Measurements from ENCODE around the gene HS6ST1.

Gene HS6ST1

GRCh38 chr2:128318776-128319464, at the start of gene HS6ST1:
Gene HS6ST1, minus strand, starts transcription at chr2:128318868. Its CDS starts 305 bp downstream, at chr2:128318563.
- DNase-seq = peak in 1 of 2 experiments; percentile 79

DNA sequence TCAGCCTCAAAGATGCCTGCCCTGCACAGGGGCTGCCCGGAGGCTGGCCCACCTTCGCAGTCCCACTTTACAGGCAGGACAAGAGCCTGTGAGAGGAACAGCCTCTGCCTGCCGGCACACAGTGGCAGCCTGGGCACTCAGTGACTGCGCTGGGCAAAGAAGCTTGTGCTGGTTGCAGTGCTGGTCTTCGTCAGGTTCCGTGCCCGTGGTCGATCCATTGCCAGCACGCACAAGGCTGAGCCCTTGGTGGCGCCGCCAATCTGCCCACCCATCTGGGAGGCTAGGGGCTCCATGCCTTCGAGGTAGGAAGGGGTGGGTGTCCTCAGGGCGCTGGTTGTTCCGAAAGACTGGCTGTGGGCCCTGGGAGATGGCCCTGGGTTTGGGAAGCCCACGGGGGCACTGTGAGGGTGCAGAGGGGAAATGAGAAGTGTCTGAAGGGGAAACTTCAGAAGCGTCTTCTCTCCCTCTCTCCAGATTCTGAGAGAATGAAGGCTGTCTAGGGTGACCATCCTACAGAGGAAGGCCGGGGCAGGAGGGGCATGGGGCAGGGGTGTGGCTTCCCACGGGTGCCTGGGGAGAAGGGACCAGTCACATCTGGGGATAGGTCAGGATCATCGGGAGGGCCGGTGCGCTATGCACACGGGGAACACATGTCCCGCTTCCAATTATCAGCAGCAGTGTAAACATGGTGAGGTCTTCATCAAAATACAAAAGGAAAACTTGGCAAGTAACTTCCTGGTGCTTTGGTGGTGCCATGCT, 49.1 kb upstream of the HS6ST1 start:
- no peak for DNase-seq

DNA sequence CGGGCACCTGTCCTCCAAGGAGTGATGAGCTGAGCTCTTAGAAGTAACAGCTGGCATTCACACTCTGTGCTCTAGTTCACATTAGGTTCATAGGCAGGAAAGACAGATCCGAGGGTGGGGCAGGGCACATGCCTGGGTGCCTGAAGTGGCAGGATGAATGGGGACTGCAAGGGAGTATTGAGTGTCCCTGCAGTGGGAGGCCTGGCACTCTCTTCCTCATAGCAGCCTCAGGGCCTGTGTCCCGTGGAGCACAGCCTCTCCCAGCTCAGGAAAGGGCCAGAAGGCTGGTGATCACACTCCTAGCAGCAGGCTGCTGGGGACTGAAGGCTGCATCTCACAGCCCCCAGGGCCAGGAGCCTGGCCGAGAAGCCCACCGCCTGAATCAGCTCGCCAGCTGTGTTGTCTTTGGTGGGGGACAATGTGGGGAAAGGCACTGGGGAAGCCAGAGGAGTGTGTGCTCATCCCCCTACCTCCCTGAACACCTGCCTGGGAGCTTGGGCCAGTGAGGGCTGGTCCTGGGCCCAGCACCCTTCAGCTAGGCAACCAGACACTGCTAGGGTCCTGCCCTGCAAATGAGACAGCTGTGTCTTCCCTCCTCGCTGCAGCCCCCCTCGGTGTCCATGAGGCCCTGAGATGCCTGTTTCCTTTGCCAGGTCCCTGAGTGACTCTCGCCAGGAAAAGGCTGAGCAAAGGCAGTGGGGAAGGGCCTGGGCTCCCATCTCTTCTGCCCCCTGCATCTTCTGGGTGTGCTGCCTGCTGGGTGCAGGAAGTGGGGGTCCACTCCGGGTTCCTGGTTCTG, 48.2 kb upstream of the HS6ST1 start:
- DNase-seq = no peak

DNA sequence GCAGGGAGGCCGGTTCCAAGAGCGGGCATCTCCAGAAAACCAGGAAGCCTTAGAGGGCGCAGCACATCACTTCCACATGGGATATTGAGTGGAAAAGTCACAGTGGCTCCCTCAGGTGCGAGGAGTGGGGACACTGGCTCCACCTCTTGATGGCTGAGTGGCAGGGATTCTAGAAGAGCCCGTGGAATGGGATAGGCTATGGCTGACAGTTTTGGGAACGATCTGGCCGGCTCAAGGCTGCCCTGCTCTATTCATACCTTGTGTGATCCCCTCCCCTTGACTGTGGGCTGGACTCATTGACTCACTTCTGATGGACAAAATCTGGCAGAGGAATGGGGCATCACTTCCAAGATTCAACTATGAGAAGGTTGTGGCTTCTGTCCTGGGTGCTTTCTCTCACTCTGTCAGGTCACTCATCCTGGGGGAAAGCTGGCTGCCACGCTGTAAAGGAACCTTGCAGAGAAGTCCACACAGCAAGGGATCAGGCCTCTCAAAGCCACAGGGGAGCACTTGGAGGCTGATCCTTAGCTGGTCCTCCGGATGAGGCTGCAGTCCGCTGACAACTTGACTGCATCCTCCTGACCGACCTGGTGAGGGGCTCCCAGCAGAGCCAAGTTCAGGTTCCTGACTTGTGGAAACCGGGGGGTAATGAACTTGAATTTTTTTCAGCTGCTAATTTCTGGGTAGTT, 46.7 kb upstream of the HS6ST1 start:
- DNase-seq = no peak

DNA sequence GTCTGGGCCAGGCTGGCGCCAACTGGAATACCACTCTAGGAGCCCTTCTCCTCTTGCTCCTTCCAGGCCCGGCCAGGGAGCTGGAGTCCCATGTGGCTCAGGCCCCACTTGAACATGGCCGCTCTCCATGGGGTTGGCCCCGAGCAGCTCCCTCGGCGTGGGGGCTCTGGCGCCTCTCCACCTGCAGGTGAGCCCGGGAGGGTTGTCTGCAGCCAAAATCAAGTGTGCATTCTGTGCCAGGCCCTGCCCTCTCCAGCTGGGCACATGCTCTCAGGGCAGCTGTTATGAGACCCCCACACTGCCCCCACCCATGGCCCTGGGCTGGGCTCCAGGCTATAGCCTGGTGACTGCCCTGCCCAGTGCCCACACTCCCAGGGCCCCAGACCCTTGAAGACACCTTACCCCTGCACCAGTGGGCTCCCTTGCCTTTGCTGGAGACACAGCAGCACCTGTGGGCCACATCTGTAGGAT, 45.8 kb upstream of the HS6ST1 start:
- no peak for DNase-seq

- no peak for DNase-seq
These were observed 45.3 kb upstream of the HS6ST1 start for GRCh38 chr2:128363934-128364361.

DNA sequence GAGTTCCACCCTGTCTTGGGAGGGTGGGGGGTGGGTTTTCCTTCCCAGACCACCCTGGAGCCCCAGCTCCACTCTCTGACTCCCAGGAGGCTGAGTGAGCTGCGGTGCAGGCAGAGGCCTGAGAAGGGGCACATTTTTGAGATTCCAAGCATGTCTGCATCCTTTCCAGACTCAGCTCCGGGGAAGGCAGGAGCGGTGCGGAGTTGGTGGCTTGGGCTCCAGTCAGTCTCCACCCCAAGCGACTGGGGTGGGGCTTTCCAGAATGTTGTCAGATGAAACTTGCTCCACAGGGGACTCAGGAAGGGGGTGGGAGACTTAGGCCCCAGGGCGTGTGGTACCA, 44.2 kb upstream of the HS6ST1 start:
- no peak for DNase-seq

GRCh38 chr2:128362176-128362888, 43.7 kb upstream of the HS6ST1 start:
- no peak for DNase-seq

DNA sequence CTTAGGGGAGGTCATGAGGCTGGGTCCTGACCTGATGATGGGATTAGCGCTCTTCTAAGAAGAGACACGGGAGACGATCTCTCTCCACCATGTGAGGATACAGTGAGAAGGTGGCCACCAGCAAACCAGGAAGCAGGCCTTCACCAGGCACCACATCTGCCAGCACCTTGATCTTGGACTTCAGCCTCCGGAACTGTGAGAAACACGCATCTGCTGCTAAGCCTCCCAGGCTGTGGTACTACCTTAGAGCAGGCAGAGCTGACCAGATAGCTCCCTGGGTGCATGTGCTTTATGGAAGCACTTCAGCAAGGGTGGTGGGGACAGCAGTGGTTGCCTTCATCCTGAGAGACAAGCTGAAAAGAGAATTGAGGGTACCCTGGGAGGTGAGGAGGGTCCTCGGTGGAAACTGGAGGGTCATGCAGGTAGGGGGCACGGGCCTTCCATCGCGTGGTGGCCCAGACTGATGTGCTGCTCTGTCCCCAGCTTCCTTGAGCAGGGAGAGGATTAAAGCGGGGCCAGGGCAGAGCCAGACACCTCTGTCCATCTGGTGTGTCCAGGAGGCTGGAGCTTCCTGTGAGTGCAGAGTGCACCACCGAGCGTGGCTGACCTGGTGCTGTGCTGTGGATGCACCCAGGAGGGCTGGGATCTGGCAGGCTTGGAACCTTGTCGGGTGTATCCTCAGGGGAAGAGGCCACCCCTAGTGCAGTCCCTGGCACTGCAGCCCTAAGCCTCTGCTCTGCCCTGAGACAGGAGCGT, 42.9 kb upstream of the HS6ST1 start:
- DNase-seq = no peak

- no peak for DNase-seq
These were observed 42.0 kb upstream of the HS6ST1 start for GRCh38 chr2:128360711-128361110.

GRCh38 chr2:128359841-128360240, 41.2 kb upstream of the HS6ST1 start:
- DNase-seq = no peak

- DNase-seq = no peak
These were observed 40.5 kb upstream of the HS6ST1 start for GRCh38 chr2:128358941-128359731.

DNA sequence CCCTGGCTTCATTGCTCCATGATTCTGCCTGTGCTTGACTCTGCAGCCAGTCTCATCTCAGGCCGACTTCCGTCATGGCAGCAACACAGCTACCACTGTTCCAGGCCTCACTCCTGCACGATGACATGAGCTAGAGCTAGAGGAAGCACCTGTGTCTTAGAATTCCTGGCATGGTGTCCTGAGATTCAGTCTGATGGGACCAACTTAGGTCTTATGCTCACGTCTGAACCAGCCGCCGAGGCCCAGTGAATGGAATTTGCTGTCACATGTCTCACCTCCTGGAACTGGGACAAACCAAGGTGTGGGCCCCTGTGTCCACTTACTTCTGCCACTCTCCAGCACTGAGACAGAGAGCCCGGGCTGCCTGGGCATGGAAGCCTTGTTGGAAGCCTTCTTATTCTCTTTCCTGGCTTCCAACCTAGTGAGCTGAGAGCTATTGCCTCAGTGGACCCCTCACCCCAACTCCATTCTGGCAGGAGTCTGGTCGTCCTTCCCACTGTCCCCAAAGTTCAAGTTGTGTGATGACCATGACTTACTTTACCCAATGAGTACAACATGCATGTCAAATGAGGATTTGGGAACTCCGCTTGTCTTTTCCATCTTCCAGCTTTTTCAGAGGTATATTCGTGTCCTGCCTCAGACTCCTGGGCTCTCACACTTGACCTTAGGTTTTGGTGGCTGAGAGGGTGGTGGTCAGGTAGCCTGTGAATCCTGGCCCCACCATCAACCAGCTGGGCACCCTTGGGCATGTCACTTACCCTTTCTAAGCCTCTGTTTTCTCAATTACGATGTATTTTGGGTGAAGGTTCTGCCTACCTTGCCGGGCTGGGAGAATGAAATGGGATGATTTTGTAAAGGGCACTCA, 39.1 kb upstream of the HS6ST1 start:
- DNase-seq = no peak

GRCh38 chr2:128356127-128356526, 37.5 kb upstream of the HS6ST1 start:
- no peak for DNase-seq

DNA sequence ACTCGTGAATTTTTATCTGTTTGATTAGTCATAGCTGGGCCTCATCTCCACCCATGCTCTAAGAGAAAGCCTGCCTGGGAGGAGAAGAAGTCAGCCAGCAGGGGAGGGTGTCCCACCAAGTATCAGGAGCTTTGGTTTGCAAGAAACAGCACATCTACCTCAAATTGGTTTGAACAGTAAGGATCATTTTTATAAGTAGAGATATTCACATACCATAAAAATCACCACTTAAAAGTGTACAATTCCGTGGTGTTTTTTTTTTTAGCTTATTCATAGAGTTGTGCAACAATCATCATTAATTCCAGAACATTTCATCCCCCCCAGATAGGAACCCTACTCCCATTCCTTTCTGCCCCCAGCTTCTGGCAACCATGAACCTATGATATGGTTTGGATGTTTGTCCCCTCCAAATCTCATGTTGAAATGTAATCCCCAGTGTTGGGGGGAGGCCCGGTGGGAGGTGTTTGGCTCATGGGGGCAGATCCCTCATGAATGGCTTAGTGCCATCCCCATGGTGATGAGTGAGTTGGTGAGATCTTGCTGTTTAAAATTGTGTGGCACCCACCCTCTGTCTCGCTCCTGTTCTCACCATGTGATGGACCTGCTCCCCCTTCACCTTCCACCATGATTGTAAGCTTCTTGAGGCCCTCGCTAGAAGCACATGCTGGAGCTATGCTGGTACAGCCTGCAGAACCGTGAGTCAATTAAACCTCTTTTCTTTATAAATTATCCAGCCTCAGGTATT, 36.2 kb upstream of the HS6ST1 start:
- no peak for DNase-seq

GRCh38 chr2:128354161-128354560, 35.5 kb upstream of the HS6ST1 start:
- DNase-seq = no peak

DNA sequence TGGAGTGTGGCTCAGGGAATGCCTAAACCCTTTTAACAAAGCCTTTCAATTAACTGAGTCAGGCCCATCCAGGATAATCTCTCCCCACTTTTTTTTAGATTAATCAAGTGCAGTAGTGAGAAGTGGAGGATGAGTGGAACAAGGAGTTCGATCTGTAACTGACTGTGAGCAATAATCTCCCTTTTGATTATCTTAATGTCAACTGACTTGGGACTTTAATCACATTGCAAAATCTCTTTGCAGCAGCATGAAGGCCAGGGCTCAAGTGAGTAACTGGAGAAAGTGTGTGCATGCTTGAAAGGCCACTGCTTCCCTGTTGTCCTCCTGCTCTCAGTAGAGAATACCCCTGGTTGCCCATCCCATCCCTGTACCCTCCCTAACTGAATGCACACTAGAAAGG, 32.1 kb upstream of the HS6ST1 start:
- no peak for DNase-seq

DNA sequence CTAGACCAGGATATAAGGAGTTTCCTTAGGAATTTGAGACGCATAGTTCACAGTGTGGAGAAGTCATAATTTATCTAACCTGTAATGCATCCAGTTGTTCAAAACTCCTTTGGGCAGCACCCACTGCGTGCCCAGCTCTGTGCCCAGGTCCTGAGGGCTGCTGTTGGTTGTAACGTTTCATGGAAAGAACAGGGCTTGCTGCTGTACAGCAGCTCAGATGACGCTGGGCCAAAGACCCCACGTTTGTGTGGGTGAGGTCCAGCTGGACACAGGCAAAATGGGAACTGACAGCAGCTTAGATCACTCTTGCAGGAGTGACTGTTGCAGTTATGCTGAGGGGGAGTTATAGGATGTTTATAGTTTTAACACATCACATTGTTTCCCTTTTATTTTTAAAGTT, 30.0 kb upstream of the HS6ST1 start:
- no peak for DNase-seq

Measured in NCI-H446 (cell line).